Measurements from ENCODE around the gene LRPPRC.

LRPPRC gene

GRCh38 chr2:43984533-43984932 is 11.3 kb downstream of the LRPPRC start:
- in situ Hi-C loops (cut with MboI; ENCODE audit: low sequenced_read_pairs): no loop called here

- in situ Hi-C loops (cut with MboI; ENCODE audit: low sequenced_read_pairs): no loop called here
Measured at GRCh38 chr2:43980902-43981301, 14.9 kb downstream of the LRPPRC start.

GRCh38 chr2:43977677-43978375 is 18.0 kb downstream of the LRPPRC start:
- in situ Hi-C loops (cut with MboI; ENCODE audit: low sequenced_read_pairs): no loop called here

- in situ Hi-C loops (cut with MboI; ENCODE audit: low sequenced_read_pairs): no loop called here
Measured at GRCh38 chr2:43960921-43961320, 34.9 kb downstream of the LRPPRC start.

GRCh38 chr2:43958397-43959275 is 37.2 kb downstream of the LRPPRC start:
- in situ Hi-C loops (cut with MboI; ENCODE audit: low sequenced_read_pairs): no loop called here

GRCh38 chr2:43950383-43951008 is 45.3 kb downstream of the LRPPRC start:
- in situ Hi-C loops (cut with MboI; ENCODE audit: low sequenced_read_pairs): no loop called here

- in situ Hi-C loops (cut with MboI; ENCODE audit: low sequenced_read_pairs): no loop called here
Measured at GRCh38 chr2:43948370-43948769, 47.4 kb downstream of the LRPPRC start.

GRCh38 chr2:43946685-43947084 is 49.1 kb downstream of the LRPPRC start:
- in situ Hi-C loops (cut with MboI; ENCODE audit: low sequenced_read_pairs): no loop called here

- in situ Hi-C loops (cut with MboI; ENCODE audit: low sequenced_read_pairs): no loop called here
Measured at GRCh38 chr2:43945439-43945838, 50.4 kb downstream of the LRPPRC start.

- in situ Hi-C loops (cut with MboI; ENCODE audit: low sequenced_read_pairs): no loop called here
Measured at GRCh38 chr2:43944915-43945314, 50.9 kb downstream of the LRPPRC start.

GRCh38 chr2:43943809-43944452 is 51.9 kb downstream of the LRPPRC start:
- in situ Hi-C loops (cut with MboI; ENCODE audit: low sequenced_read_pairs): no loop called here

- in situ Hi-C loops (cut with MboI; ENCODE audit: low sequenced_read_pairs): no loop called here
Measured at GRCh38 chr2:43943323-43943722, 52.5 kb downstream of the LRPPRC start.

- in situ Hi-C loops (cut with MboI; ENCODE audit: low sequenced_read_pairs): no loop called here
Measured at GRCh38 chr2:43942881-43943280, 52.9 kb downstream of the LRPPRC start.

GRCh38 chr2:43941966-43942365 is 53.8 kb downstream of the LRPPRC start:
- in situ Hi-C loops (cut with MboI; ENCODE audit: low sequenced_read_pairs): no loop called here

GRCh38 chr2:43941359-43941758 is 54.4 kb downstream of the LRPPRC start:
- in situ Hi-C loops (cut with MboI; ENCODE audit: low sequenced_read_pairs): no loop called here

GRCh38 chr2:43939695-43940256 is 56.0 kb downstream of the LRPPRC start:
- in situ Hi-C loops (cut with MboI; ENCODE audit: low sequenced_read_pairs): no loop called here

- in situ Hi-C loops (cut with MboI; ENCODE audit: low sequenced_read_pairs): no loop called here
Measured at GRCh38 chr2:43937269-43937820, 58.4 kb downstream of the LRPPRC start.

GRCh38 chr2:43934567-43934966 is 61.2 kb downstream of the LRPPRC start:
- in situ Hi-C loops (cut with MboI; ENCODE audit: low sequenced_read_pairs): no loop called here

GRCh38 chr2:43931293-43931692 is 64.5 kb downstream of the LRPPRC start:
- in situ Hi-C loops (cut with MboI; ENCODE audit: low sequenced_read_pairs): no loop called here

- in situ Hi-C loops (cut with MboI; ENCODE audit: low sequenced_read_pairs): no loop called here
Measured at GRCh38 chr2:43927442-43927841, 68.3 kb downstream of the LRPPRC start.

GRCh38 chr2:43925431-43925830 is 70.4 kb downstream of the LRPPRC start:
- in situ Hi-C loops (cut with MboI; ENCODE audit: low sequenced_read_pairs): no loop called here

Data from HL-60/S4 (cell line).